ENCODE results near the gene GLRX3.

- TF ChIP-seq CTCF (IDR thresholded peaks at IDR 0.05) (no peak), POLR2A (IDR thresholded peaks at IDR 0.05) (no peak), EP300 (IDR thresholded peaks at IDR 0.05) (no peak)
These were observed 58.9 kb downstream of the GLRX3 start for GRCh38 chr10:130194991-130195645.

Measured in sigmoid colon (tissue), 4 donors.